Esophagus squamous epithelium (tissue), 4 donors: Measurements from ENCODE around the gene SNAP91.

Experiments
- POLR2A ChIP-seq, 4 donors: fragments of 450-650 bp; IDR thresholded peaks; one replicate each; pipeline ENCODE4 v1.6.1; 2017; ENCODE audit warnings: antibody characterized with exemption in 4 of 4, mild to moderate bottlenecking in 4 of 4, moderate library complexity in 3 of 4
- TF ChIP-seq, protein P1 (sequence below), 6 experiments: fragments of 450-650 bp in 4 of 6; fragments of 200-600 bp in 2 of 6; sonication (generic) in 2 of 6; IDR thresholded peaks; one replicate each; pipeline ENCODE4 v1.5.1; 2016 to 2019; ENCODE audit warnings: antibody characterized with exemption in 6 of 6, mild to moderate bottlenecking in 4 of 6, moderate library complexity in 4 of 6

DNA sequence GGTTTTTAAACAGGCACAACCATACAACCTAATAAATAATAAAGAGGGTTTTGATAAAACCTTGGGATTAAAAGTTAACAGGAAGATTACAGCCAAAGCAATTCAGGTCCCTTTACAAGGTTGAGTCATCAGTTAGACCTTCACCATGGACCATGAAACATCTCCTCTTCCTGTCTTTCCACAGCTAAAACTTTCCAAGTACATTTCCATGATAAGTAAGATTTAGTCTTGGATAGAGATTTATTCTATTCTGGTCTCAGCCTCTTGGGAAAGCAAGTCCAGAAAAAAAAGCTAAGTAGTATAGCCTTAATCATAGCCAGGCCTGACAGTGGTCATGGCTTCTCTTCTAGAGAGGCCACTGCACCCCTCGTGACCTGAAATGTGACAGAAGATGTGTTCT, 199.5 kb downstream of the SNAP91 start:
- TF ChIP-seq, protein P1, sequence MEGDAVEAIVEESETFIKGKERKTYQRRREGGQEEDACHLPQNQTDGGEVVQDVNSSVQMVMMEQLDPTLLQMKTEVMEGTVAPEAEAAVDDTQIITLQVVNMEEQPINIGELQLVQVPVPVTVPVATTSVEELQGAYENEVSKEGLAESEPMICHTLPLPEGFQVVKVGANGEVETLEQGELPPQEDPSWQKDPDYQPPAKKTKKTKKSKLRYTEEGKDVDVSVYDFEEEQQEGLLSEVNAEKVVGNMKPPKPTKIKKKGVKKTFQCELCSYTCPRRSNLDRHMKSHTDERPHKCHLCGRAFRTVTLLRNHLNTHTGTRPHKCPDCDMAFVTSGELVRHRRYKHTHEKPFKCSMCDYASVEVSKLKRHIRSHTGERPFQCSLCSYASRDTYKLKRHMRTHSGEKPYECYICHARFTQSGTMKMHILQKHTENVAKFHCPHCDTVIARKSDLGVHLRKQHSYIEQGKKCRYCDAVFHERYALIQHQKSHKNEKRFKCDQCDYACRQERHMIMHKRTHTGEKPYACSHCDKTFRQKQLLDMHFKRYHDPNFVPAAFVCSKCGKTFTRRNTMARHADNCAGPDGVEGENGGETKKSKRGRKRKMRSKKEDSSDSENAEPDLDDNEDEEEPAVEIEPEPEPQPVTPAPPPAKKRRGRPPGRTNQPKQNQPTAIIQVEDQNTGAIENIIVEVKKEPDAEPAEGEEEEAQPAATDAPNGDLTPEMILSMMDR (IDR thresholded peaks at IDR 0.05): no peak
- TF ChIP-seq POLR2A (IDR thresholded peaks at IDR 0.05): no peak
